Gastrocnemius medialis (tissue), 4 donors: ENCODE results near the gene LRMDA.

ENCODE experiments used
- POLR2A ChIP-seq, 2 donors: fragments of 450-650 bp; IDR thresholded peaks; one replicate each; pipeline ENCODE4 v1.6.1; 2017; ENCODE audit warnings: antibody characterized with exemption in 2 of 2, mild to moderate bottlenecking in 2 of 2, moderate library complexity in 2 of 2
- TF ChIP-seq, protein P1 (sequence below), 5 experiments: fragments of 450-650 bp in 3 of 5; fragments of 200-600 bp in 2 of 5; sonication (generic) in 2 of 5; IDR thresholded peaks in 4 of 5; conservative IDR thresholded peaks in 1 of 5; 1 replicate in 4 of 5; 2 replicates in 1 of 5; pipeline ENCODE4 v1.5.1; 2016 to 2019; ENCODE audit warnings: antibody characterized with exemption in 5 of 5, mild to moderate bottlenecking in 3 of 5, moderate library complexity in 3 of 5

DNA sequence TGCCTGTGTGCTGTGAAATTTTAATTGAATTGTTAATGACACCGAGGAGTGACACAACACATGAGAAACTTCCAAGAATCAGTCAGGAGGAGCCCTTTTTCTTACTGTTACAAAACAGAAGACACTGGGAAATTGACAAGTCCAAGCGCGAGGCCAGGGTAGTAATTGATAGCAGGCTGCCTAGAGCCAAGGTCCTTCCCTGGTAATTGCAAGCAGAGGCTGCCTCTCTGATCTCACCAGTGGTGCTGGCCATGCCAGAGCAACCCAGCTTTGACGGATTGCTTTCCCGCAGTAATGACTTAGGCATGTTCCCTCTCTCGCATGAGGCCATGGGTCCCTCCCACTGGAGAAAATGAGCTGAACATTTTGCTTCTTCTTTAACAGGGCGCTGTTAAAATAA lies 111.5 kb downstream of the LRMDA start:
- TF ChIP-seq, protein P1, sequence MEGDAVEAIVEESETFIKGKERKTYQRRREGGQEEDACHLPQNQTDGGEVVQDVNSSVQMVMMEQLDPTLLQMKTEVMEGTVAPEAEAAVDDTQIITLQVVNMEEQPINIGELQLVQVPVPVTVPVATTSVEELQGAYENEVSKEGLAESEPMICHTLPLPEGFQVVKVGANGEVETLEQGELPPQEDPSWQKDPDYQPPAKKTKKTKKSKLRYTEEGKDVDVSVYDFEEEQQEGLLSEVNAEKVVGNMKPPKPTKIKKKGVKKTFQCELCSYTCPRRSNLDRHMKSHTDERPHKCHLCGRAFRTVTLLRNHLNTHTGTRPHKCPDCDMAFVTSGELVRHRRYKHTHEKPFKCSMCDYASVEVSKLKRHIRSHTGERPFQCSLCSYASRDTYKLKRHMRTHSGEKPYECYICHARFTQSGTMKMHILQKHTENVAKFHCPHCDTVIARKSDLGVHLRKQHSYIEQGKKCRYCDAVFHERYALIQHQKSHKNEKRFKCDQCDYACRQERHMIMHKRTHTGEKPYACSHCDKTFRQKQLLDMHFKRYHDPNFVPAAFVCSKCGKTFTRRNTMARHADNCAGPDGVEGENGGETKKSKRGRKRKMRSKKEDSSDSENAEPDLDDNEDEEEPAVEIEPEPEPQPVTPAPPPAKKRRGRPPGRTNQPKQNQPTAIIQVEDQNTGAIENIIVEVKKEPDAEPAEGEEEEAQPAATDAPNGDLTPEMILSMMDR (IDR thresholded peaks at IDR 0.05 in 4 of 5, conservative IDR thresholded peaks at IDR 0.05 in 1 of 5): no peak
- TF ChIP-seq POLR2A (IDR thresholded peaks at IDR 0.05): no peak
